ENCODE data around the gene OMA1. TPM values are rescaled to one million over a fixed set of nuclear protein-coding genes. Genes with fewer than 3 reads are reported as not detected.

The OMA1 gene
- polyA plus RNA-seq, 3 donors from 2014 or later = 13.7 to 22.3 (median 17.7) TPM

DNA sequence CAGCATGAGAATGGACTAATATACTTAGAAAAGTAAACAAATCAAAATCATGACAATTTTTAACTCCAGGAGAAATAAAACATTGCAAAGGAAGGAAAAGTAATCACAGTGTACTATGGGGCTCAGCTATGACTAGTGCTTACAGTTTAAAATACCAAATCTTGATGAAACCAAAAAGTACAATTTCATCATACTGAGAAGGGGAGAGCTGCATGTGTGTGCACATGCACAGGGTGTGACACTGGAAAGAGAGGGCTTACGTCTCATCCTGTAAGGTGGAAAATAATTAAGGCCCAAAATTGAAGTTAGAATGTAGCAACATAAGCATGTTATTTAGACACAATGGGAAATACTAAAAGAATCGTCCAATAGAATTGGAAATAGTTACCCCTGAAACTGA is 64.6 kb downstream of the OMA1 start:
- Mint-ChIP-seq H3K27ac (peak overlapping the region in 1 of 6 donors; percentile 20), H3K9me3 (no peaks in the 10 kb centered on the region), H3K27me3 (ENCODE audit: low read depth in 3 of 3) (no peaks in the 10 kb centered on the region), H3K36me3 (peaks cover 10 to 36% (median 31%) of the 10 kb centered on the region in 3 donors), H3K4me3 (no peak overlapping the region), H3K4me1 (peaks cover 6 to 7% of the 10 kb centered on the region in 2 donors)
- no peak for DNase-seq

DNA sequence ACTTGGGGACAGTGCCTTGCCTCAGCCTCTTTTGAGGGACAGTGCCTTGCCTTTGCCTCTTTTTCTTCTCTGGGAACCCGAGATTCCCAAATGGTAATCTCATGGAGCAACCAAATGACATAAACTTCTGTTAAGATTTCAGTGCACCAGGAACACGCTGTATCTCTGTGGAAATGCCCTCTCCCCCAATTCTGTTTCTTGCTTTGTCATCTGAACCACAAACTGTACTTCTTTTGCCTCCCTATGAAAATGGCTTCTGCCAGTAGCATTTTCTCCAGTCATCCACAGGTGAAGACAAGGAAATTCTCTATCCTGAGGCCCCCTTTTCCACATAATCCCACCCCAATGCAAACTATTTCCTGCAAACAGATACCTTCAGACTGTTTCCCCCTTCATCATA is 66.3 kb downstream of the OMA1 start:
- no peak for DNase-seq
- Mint-ChIP-seq H3K27me3 (ENCODE audit: low read depth in 3 of 3) (no peaks in the 10 kb centered on the region), H3K9me3 (no peaks in the 10 kb centered on the region), H3K27ac (peak overlapping the region in 1 of 6 donors; percentile 47), H3K36me3 (peaks cover 10 to 36% (median 35%) of the 10 kb centered on the region in 3 donors), H3K4me1 (no peaks in the 10 kb centered on the region), H3K4me3 (no peak overlapping the region)

DNA sequence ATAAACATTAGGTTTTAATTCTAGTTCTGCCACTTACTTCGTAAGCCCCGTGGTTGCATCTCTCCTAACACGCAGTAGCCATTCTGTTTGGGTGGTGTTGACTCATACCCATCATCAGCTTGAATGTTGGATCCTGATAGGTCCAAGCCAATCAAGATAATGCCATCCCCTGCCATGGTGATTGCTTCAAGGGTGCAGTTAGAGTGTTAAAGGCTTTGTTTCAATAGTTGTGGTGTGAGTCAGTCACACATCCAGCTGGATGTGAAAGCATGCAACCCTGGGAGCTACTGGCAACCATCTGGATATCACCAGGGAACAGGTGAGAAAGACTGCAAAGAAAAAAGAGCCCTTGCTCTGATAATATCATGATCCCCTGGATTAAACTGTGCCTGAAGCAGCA is 69.1 kb downstream of the OMA1 start:
- H3K9me3 Mint-ChIP-seq = no peaks in the 10 kb centered on the region
- H3K4me3 Mint-ChIP-seq = no peak overlapping the region
- no peak for DNase-seq
- no peaks in the 10 kb centered on the region for H3K4me1 Mint-ChIP-seq
- no peak overlapping the region for H3K27ac Mint-ChIP-seq
- H3K36me3 Mint-ChIP-seq = peaks cover 15 to 36% (median 32%) of the 10 kb centered on the region in 3 donors
- no peaks in the 10 kb centered on the region for H3K27me3 Mint-ChIP-seq (ENCODE audit: low read depth in 3 of 3)

DNA sequence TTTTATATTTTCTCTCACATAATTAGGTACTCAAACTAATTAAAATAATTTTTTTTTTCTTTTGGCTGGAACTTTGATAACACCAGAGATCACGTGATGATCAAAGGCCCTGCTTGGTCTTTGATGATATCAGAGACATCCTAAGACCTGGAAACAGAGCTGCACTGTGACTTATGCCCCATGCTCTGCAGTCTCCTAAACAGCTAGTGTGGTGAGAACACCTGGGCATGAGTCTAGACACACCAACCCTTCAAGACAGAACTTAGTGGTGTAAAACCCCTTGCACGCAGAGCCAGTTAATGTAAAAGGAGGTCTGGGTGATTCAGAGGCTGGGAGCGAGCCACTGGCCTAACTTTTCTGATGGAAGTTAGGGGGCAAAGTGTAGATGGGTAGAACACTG is 70.3 kb downstream of the OMA1 start:
- H3K4me1 Mint-ChIP-seq = no peaks in the 10 kb centered on the region
- H3K9me3 Mint-ChIP-seq = no peaks in the 10 kb centered on the region
- H3K27me3 Mint-ChIP-seq (ENCODE audit: low read depth in 3 of 3) = no peaks in the 10 kb centered on the region
- DNase-seq = no peak
- no peak overlapping the region for H3K4me3 Mint-ChIP-seq
- no peak overlapping the region for H3K27ac Mint-ChIP-seq
- peaks cover 10 to 29% (median 23%) of the 10 kb centered on the region in 3 donors for H3K36me3 Mint-ChIP-seq

DNA sequence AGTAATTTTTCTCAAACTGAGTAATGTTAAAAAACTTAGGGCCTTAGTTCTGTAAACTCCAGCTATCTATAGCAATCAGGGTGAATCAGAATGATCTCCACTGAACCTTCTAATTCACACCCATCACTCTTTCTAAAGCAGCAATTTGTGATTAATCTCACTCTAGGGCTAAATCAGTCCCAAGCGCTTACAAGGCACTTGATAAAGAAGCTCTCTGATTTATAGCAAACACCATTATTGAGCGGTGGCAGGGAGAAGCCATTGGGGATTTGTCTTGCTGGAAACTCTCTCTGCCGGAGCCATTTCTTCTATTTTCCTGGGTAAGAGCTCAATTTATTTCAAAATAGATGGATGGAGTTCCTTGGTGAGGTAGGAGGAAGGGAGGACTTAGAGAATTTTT is 77.0 kb downstream of the OMA1 start:
- Mint-ChIP-seq H3K4me3 (no peak overlapping the region), H3K4me1 (no peaks in the 10 kb centered on the region), H3K9me3 (no peaks in the 10 kb centered on the region), H3K27ac (no peak overlapping the region), H3K27me3 (ENCODE audit: low read depth in 3 of 3) (no peaks in the 10 kb centered on the region), H3K36me3 (peaks cover 10 to 22% (median 12%) of the 10 kb centered on the region in 3 donors)
- DNase-seq = no peak

DNA sequence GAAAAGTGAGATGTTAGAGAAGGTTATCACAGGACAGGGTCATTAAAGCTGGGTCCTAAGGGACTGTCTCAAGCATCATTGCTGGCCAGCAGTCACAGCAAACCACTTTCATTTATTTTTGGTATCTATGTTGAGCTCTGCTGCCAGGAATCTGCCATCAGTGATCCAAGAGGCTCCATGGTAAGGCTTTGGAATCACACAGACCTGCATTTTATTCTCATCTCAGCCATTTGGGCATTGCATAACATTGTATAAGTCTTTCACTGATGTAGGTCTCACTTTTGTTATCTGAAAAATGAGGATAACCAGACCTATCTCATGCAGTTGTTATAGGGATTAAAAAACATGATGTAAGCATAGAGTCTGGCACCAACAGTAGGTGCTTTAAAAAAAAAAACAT is 77.5 kb downstream of the OMA1 start:
- Mint-ChIP-seq H3K27ac (no peak overlapping the region), H3K4me3 (no peak overlapping the region), H3K36me3 (peaks cover 10 to 23% (median 12%) of the 10 kb centered on the region in 3 donors), H3K9me3 (no peaks in the 10 kb centered on the region), H3K27me3 (ENCODE audit: low read depth in 3 of 3) (no peaks in the 10 kb centered on the region), H3K4me1 (no peaks in the 10 kb centered on the region)
- DNase-seq = no peak

DNA sequence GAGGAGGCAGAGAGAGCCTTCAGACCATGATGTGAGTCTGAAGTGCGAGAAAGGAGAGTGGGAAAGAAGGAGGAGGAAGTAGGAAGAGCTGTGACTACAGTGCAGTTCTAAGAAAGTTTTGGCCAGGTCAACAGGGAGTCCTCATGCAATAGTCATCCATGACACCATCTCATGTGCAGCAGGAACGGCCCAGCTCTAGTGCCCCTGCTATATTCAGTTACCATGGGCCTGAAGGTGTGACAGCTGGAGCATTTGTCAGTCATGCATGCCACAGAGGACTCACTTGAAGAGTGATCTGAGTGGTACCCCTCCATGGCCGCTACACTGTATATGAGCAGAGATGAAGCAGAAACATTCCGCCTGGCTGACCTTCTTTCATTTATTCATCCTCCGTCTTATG is 77.9 kb downstream of the OMA1 start:
- no peak overlapping the region for H3K4me3 Mint-ChIP-seq
- H3K4me1 Mint-ChIP-seq = no peaks in the 10 kb centered on the region
- peaks cover 7 to 20% (median 12%) of the 10 kb centered on the region in 3 donors for H3K36me3 Mint-ChIP-seq
- H3K27me3 Mint-ChIP-seq (ENCODE audit: low read depth in 3 of 3) = no peaks in the 10 kb centered on the region
- no peaks in the 10 kb centered on the region for H3K9me3 Mint-ChIP-seq
- no peak for DNase-seq
- no peak overlapping the region for H3K27ac Mint-ChIP-seq

DNA sequence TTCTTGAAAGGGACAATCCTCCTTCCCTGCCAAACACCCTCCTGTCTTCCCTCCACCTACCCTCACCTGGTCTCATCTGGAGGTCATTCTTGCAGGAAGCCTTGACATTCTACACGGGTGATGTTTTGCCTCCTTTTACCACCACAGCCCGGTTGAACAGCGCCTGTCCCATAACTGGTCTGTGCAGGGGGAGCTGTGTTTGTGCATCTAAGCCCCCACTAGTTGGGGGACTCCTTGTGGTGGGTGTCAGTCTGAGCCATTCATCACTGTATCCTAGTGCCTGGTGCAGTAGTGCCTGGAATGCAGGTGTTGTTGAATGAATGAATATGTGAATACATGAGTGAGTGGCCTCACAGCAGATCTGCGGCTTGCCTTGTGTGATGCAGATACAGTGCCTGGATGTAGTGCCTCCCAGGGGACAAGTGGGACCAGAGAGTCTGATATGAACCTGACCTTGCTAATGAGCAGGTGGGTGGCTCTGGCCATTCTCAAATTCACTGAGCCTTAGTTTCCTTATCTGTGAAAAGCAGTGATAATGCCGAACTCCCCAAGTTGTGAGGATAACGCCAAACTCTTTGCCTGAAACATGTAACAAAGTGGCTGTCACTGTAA is 79.8 kb downstream of the OMA1 start:
- no peaks in the 10 kb centered on the region for H3K4me1 Mint-ChIP-seq
- H3K27ac Mint-ChIP-seq = no peak overlapping the region

DNA sequence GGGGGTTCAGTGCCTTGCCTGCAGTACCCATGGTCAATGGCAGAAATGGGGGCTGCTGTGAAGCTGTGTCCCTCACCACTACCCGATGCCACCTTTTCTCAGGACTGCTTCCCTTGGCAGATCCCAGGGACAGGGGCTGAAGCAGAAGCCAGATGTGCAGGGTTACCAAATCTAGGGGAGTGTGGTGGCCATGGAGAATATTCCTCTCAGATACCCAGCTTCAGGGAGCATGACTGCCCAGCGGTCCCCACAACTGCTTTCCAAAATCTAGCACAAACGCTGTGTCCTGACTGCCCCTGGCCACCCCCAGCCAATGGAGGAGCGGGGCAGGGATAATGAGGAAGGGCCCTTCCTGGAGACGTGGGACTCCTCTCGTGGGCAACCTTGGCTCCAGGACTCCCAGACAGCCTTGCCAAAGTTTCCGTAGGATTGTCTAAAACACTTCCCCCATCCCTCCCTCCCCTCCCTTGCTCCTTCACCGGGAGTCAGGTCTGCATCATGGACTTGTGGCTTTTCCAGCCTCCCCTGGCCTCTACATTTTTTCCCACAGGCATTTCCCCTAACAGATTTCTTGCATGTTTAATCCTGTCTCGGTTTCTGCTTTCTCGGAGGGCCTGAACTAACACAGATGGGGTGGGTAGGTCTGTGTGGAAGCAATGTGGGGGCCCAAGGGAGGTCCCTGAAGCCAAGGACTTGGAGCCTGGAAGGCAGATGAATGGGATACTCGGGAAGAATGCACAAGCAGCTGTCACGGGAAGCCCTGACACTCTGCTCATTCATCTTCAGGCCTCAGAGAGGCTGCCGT is 80.5 kb downstream of the OMA1 start:
- Mint-ChIP-seq H3K27me3 (ENCODE audit: low read depth in 3 of 3) (no peaks in the 10 kb centered on the region), H3K9me3 (no peaks in the 10 kb centered on the region), H3K4me1 (no peaks in the 10 kb centered on the region), H3K27ac (no peak overlapping the region), H3K4me3 (no peak overlapping the region), H3K36me3 (peaks cover 6 to 23% (median 9%) of the 10 kb centered on the region in 3 donors)
- no peak for DNase-seq

More for the DNA sequence above, 79.8 kb downstream of the OMA1 start:
- no peak for DNase-seq
- no peaks in the 10 kb centered on the region for H3K27me3 Mint-ChIP-seq (ENCODE audit: low read depth in 3 of 3)
- H3K9me3 Mint-ChIP-seq = no peaks in the 10 kb centered on the region
- H3K4me3 Mint-ChIP-seq = no peak overlapping the region
- H3K36me3 Mint-ChIP-seq = peaks cover 6 to 18% (median 9%) of the 10 kb centered on the region in 3 donors

DNA sequence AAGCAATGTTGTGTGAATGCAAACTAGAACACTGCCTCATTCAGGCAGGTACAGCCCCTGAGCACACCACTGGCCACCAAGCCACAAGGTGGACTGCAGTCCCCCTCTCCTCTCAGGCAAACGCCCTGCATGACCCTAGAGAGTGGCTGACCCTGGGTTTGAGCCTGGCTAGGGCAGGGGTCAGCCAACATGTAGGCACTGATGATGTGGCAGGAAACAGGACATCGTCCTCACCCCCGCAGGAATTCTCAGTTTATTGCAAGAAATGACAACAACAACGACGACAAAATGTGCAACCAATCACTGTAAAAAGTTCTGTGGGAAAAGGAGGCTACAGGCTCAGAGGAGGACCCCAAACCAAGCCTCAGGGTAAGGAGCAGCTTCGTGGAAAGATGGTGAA is 81.3 kb downstream of the OMA1 start:
- H3K4me1 Mint-ChIP-seq = no peaks in the 10 kb centered on the region
- H3K27me3 Mint-ChIP-seq (ENCODE audit: low read depth in 3 of 3) = no peaks in the 10 kb centered on the region
- H3K27ac Mint-ChIP-seq = no peak overlapping the region
- no peak for DNase-seq
- H3K4me3 Mint-ChIP-seq = no peak overlapping the region
- peaks cover 6 to 19% (median 9%) of the 10 kb centered on the region in 3 donors for H3K36me3 Mint-ChIP-seq
- no peaks in the 10 kb centered on the region for H3K9me3 Mint-ChIP-seq

DNA sequence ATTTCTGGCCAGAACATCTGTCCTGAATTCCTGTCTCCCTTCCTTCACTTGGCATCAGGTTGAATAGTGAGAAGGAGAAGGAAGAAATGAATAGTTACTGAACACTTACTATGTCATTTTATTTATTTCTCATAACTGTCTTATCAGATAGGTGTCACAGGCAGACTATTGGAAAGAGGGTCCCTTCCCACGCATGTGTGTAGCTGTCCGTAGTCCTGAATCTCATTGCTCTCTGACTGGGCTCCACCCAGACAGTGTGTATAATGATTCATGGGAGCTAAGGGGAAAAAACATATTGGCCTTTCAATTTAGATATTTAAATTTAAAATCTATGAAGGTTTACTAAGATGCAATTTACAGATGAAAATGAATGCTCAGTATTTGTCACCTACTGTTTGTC is 86.1 kb downstream of the OMA1 start:
- H3K4me3 Mint-ChIP-seq = no peak overlapping the region
- DNase-seq = no peak
- peaks cover 0 to 2% (median 0%) of the 10 kb centered on the region in 3 donors for H3K27me3 Mint-ChIP-seq (ENCODE audit: low read depth in 3 of 3)
- H3K36me3 Mint-ChIP-seq = peaks cover 0 to 12% (median 6%) of the 10 kb centered on the region in 3 donors
- H3K4me1 Mint-ChIP-seq = no peaks in the 10 kb centered on the region
- H3K9me3 Mint-ChIP-seq = no peaks in the 10 kb centered on the region
- no peak overlapping the region for H3K27ac Mint-ChIP-seq

DNA sequence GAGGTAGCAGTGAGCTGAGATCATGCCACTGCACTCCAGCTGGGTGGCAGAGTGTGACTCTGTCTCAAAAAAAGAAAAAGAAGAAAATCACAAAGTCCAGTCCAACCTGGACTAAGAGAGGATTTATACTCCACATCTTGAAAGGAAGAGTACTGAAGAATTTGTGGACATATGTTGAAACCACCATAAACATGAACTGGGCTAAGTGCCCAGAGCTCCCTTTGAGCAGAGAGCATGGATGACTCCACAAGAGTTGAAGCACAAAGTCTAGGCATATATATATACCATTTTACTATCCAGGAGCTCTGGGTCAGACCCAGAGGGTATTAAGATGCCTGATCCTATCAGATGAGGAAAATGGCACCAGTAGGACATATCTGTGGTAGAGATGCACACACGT is 86.6 kb downstream of the OMA1 start:
- Mint-ChIP-seq H3K4me1 (no peaks in the 10 kb centered on the region), H3K27me3 (ENCODE audit: low read depth in 3 of 3) (peaks cover 0 to 2% (median 0%) of the 10 kb centered on the region in 3 donors), H3K27ac (no peak overlapping the region), H3K9me3 (no peaks in the 10 kb centered on the region), H3K36me3 (peaks cover 0 to 12% (median 6%) of the 10 kb centered on the region in 3 donors), H3K4me3 (no peak overlapping the region)
- no peak for DNase-seq

DNA sequence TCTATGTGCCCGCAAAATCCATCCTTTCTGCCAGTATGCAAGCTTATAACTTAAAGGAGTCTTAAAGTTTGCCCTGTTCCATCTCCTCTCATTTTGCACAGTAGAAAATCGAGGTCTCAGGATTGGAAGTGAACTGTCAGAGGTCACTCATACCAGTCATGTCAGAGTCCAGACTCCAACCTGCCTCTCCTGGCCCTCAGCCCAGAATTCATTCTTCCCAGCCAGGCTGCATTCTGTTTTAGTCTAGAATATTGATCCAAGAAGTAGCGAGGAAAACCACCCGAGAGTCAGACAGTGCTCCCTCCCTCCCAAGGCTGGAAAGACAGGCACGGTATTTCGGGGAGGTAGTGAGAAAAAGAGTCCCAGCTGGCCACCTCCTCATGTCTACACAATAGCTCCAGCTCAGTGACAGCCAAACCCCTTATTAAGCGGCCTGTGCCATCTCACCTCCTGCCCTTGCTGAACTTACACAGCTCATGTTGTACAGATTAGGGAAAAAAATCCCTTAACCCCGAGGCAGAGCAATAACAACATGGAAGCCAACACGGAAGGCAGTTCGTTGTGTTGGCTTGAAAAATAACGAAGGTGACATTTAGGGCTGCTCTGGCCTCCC is 89.4 kb downstream of the OMA1 start:
- H3K4me1 Mint-ChIP-seq = no peaks in the 10 kb centered on the region
- H3K36me3 Mint-ChIP-seq = peaks cover 0 to 8% (median 6%) of the 10 kb centered on the region in 3 donors
- no peaks in the 10 kb centered on the region for H3K9me3 Mint-ChIP-seq
- peaks cover 0 to 2% (median 0%) of the 10 kb centered on the region in 3 donors for H3K27me3 Mint-ChIP-seq (ENCODE audit: low read depth in 3 of 3)
- DNase-seq = no peak
- H3K4me3 Mint-ChIP-seq = no peak overlapping the region
- no peak overlapping the region for H3K27ac Mint-ChIP-seq

DNA sequence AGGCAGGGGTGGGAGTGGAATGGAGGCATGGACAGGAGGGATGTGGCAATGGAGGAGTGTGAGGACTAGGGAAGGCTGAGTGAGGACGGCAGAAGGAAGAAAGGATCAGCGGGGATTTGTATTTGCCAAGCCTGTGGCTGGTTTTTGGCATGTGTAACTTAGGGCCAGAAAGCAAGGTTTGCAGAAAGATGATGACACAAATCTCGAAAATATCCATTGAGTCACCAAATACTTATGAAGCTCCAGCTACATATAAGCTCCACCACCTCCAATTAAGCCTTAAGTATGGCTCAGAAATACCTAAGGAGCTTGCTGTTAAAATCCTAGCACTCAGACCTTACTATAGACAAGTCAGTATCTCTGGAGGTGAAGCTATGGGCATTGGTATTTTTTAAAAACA is 90.1 kb downstream of the OMA1 start:
- Mint-ChIP-seq H3K4me1 (no peaks in the 10 kb centered on the region), H3K9me3 (no peaks in the 10 kb centered on the region), H3K36me3 (peaks cover 0 to 8% (median 6%) of the 10 kb centered on the region in 3 donors), H3K27ac (no peak overlapping the region), H3K27me3 (ENCODE audit: low read depth in 3 of 3) (peaks cover 0 to 2% (median 0%) of the 10 kb centered on the region in 3 donors), H3K4me3 (no peak overlapping the region)
- DNase-seq = no peak

Measured in immature natural killer cell (primary cell).